Upper lobe of left lung (tissue), 6 donors: ENCODE measurements around the gene RPS6KA5. TPM values are rescaled to one million over a fixed set of nuclear protein-coding genes. Genes with fewer than 3 reads are reported as not detected.

Source experiments
- ATAC-seq, 2 donors: fragments of 200-7000 bp; cut with Tn5 transposase; one replicate each; pipeline ENCODE4 v1.9.1; 2022; ENCODE audit warnings: mild to moderate bottlenecking in 2 of 2, moderate library complexity in 2 of 2; ENCODE audit not compliant: low FRiP score in 2 of 2
- DNase-seq, 2 donors: peaks; one replicate each; pipeline ENCODE4 v3.0.0-alpha.2; 2019 to 2020
- H3K27ac ChIP-seq, 4 donors: fragments of 200-600 bp; sonication (generic); one replicate each; pipeline ENCODE4 v1.5.1; 2016 to 2019
- H3K27me3 ChIP-seq, 4 donors: fragments of 200-600 bp; sonication (generic); one replicate each; pipeline ENCODE4 v1.5.1; 2017 to 2019
- H3K36me3 ChIP-seq, 4 donors: fragments of 200-600 bp; sonication (generic); one replicate each; pipeline ENCODE4 v1.5.1; 2016 to 2019
- H3K4me1 ChIP-seq, 4 donors: fragments of 200-600 bp; sonication (generic); one replicate each; pipeline ENCODE4 v1.5.1; 2018 to 2019
- H3K4me3 ChIP-seq, 4 donors: fragments of 200-600 bp; sonication (generic); one replicate each; pipeline ENCODE4 v1.5.1; 2017 to 2019; ENCODE audit warnings: mild to moderate bottlenecking in 2 of 4, moderate library complexity in 1 of 4
- H3K9me3 ChIP-seq, 4 donors: fragments of 200-600 bp; sonication (generic); one replicate each; pipeline ENCODE4 v1.5.1; 2018 to 2019
- EP300 ChIP-seq, 4 donors: sonication (generic); formaldehyde crosslinking; IDR thresholded peaks; one replicate each; pipeline ENCODE4 v1.5.1; 2017; ENCODE audit warnings: antibody characterized with exemption in 4 of 4, control low read depth in 2 of 4
- POLR2A ChIP-seq, 4 donors: fragments of 450-650 bp; IDR thresholded peaks; one replicate each; pipeline ENCODE4 v1.5.1; 2016 to 2017; ENCODE audit warnings: antibody characterized with exemption in 4 of 4, mild to moderate bottlenecking in 2 of 4
- POLR2AphosphoS5 ChIP-seq, 2 donors: sonication (generic); formaldehyde crosslinking; IDR thresholded peaks; one replicate each; pipeline ENCODE4 v1.5.1; 2017; ENCODE audit warnings: antibody characterized with exemption in 2 of 2
- WGBS, 2 donors: methylation state at CpG; one replicate each; pipeline ENCODE4 v1.1.5; 2017 to 2018; 5-methylcytosine and 5-hydroxymethylcytosine counted together
- small RNA-seq, 4 donors: library from RNA; depleted of rRNA; stranded (forward); fragments of <200 nt; gene quantifications; one replicate each; pipeline ENCODE3, GENCODE V24; 2016
- total RNA-seq, 6 donors: library from RNA; depleted of rRNA in 4 of 6; stranded (reverse); fragments of >200 nt in 4 of 6; gene quantifications; one replicate each; pipeline versions ENCODE4 v1.1.0 to v1.2.1, GENCODE V29; 2016 to 2021
- TF ChIP-seq, protein P1 (sequence below), 6 experiments: fragments of 450-650 bp in 4 of 6; fragments of 200-600 bp in 2 of 6; sonication (generic) in 2 of 6; IDR thresholded peaks; one replicate each; pipeline ENCODE4 v1.5.1; 2016 to 2019; ENCODE audit warnings: antibody characterized with exemption in 6 of 6
- donor health status: DM: no; HTN: no; CAD: no; lungs with moderate emphysema.
- donor health status: DM: no; HTN: yes; CAD: no; lungs with severe emphysema.

RPS6KA5 gene
- total RNA-seq, 6 donors from 2014 or later = 4.3 to 17.8 (median 10.2) TPM

DNA sequence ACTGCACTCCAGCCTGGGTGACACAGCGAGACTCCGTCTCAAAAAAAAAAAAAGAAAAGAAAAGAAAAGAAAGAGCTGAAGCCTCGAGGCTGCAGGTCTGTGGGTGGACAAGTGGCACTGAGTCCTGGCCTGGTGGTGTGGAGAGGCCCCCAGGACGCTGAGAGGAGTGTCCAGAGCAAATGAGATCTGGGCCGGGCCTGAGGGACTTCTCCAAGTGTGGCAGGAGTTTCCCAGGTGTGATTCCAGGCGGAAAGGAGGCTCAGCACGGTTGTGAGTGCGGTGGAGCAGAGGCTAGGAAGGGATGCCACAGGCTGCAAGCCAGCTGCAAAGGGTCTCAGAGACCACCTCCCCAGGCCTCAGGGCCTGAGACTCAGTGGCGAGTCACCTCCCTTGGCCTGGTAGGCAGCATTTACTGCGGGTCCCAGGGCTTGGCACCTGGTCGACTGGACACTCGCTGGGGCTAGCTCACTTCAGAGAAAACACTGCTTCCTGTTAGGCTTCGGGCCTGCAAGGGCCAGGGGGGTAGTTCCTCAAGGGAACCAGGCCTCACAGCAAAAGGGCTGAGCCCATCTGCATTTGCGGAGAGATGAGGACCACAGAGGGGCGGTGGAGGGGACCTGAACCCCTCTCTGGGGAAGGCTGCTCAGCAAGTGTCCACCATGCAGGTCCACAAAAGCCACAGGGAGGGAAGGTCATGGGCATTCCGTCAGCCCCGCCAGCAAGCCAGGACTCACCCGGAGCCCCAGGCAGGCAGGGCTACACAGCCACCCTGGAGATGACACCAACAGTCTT lies 256.0 kb downstream of the RPS6KA5 start:
- H3K9me3 ChIP-seq = no peaks in the 10 kb centered on the region
- DNase-seq (no peak), ATAC-seq (no peak)
- H3K4me1 ChIP-seq = peaks cover 13 to 39% (median 18%) of the 10 kb centered on the region in 4 donors
- H3K4me3 ChIP-seq = no peak overlapping the region
- H3K27me3 ChIP-seq = no peaks in the 10 kb centered on the region
- H3K36me3 ChIP-seq = no peaks in the 10 kb centered on the region
- no peak for TF ChIP-seq POLR2AphosphoS5 (IDR thresholded peaks at IDR 0.05)
- TF ChIP-seq, protein P1, sequence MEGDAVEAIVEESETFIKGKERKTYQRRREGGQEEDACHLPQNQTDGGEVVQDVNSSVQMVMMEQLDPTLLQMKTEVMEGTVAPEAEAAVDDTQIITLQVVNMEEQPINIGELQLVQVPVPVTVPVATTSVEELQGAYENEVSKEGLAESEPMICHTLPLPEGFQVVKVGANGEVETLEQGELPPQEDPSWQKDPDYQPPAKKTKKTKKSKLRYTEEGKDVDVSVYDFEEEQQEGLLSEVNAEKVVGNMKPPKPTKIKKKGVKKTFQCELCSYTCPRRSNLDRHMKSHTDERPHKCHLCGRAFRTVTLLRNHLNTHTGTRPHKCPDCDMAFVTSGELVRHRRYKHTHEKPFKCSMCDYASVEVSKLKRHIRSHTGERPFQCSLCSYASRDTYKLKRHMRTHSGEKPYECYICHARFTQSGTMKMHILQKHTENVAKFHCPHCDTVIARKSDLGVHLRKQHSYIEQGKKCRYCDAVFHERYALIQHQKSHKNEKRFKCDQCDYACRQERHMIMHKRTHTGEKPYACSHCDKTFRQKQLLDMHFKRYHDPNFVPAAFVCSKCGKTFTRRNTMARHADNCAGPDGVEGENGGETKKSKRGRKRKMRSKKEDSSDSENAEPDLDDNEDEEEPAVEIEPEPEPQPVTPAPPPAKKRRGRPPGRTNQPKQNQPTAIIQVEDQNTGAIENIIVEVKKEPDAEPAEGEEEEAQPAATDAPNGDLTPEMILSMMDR (IDR thresholded peaks at IDR 0.05) = no peak
- TF ChIP-seq POLR2A (IDR thresholded peaks at IDR 0.05) = no peak
- TF ChIP-seq EP300 (IDR thresholded peaks at IDR 0.05) = no peak
- H3K27ac ChIP-seq = peak overlapping the region; percentile 44 to 77 (median 56)
- WGBS, 2 donors = 74 to 84% methylated on average over 11 to 18 of the region's 18 CpGs

DNA sequence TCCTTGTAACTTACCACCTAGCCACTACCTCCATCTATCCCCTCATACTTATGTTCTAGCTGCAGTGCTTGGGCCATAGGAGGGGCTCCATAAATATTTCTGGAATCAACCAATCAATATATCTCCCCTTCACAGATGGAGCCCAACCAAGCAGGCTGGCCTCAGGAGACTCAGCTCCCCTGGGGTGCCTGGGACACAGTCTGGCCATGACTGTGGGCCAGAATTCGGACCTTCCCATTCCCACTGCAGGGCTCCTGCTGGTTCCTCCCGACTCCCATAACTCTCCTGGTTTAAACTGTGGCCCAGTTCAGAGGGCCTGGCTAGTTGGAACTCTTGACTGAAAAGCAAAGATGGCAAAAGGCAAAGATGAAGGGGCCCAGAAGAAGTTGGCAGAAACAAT lies 257.2 kb downstream of the RPS6KA5 start:
- no peaks in the 10 kb centered on the region for H3K27me3 ChIP-seq
- peaks cover 13 to 28% (median 18%) of the 10 kb centered on the region in 4 donors for H3K4me1 ChIP-seq
- 81 to 90% methylated on average over 2 of the region's 2 CpGs for WGBS, 2 donors
- no peak for DNase-seq
- H3K9me3 ChIP-seq = no peaks in the 10 kb centered on the region
- no peak overlapping the region for H3K4me3 ChIP-seq
- no peak for TF ChIP-seq EP300 (IDR thresholded peaks at IDR 0.05)
- TF ChIP-seq, protein P1 (IDR thresholded peaks at IDR 0.05) = no peak
- TF ChIP-seq POLR2AphosphoS5 (IDR thresholded peaks at IDR 0.05) = no peak
- no peak for TF ChIP-seq POLR2A (IDR thresholded peaks at IDR 0.05)
- H3K27ac ChIP-seq = peak overlapping the region; percentile 44 to 77 (median 56)
- H3K36me3 ChIP-seq = no peaks in the 10 kb centered on the region
- ATAC-seq = no peak

DNA sequence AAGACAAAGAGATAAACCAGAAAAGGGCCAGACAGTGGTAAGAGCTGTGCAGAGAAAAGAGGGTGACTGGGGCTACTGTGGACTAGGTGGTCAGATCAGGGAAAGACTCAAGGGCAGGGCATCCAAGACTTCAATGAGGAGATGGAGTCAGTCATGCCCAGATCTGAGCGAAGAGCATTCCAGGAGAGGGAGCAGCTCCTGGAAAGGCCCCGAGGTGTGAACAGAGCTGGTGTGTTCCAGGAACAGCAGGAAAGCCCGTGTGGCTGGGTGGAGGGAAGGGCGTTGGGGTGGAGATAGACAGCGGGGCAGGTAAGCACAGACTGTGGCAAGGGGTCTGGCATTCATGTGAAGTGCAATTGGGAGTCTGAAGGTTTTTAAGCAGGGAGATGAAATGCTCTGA lies 261.0 kb downstream of the RPS6KA5 start:
- no peaks in the 10 kb centered on the region for H3K36me3 ChIP-seq
- TF ChIP-seq POLR2A (IDR thresholded peaks at IDR 0.05) (no peak), EP300 (IDR thresholded peaks at IDR 0.05) (no peak), POLR2AphosphoS5 (IDR thresholded peaks at IDR 0.05) (no peak)
- TF ChIP-seq, protein P1 (IDR thresholded peaks at IDR 0.05) = no peak
- ATAC-seq (no peak), DNase-seq (no peak)
- peaks cover 9 to 40% (median 15%) of the 10 kb centered on the region in 4 donors for H3K4me1 ChIP-seq
- H3K27me3 ChIP-seq = no peaks in the 10 kb centered on the region
- no peak overlapping the region for H3K27ac ChIP-seq
- H3K9me3 ChIP-seq = no peaks in the 10 kb centered on the region
- WGBS, 2 donors = 84 to 94% methylated on average over 5 of the region's 5 CpGs
- H3K4me3 ChIP-seq = no peak overlapping the region

DNA sequence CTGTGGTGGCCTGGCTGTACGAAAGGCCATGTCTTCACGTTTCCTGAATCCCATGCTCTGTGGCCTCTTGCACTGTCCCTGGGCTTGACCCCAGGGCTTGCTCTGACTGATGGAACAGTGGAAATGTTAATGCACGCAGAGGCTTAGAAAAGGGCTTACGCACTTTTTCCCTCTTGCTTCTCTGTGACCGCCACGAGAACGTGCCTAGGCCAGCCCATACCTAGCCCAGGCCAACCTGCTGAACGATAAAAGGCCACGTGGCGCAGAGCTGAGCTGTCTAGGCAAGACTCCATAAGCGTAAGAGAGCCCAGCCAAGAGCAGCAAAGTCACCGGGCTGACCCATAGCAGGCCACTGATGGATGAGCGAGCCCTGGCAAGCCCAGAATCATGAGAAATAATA lies 262.5 kb downstream of the RPS6KA5 start:
- WGBS, 2 donors = 85 to 89% methylated on average over 12 to 13 of the region's 13 CpGs
- Histone ChIP-seq H3K4me3 (no peak overlapping the region), H3K27ac (peak overlapping the region in 1 of 4 donors; percentile 1), H3K9me3 (no peaks in the 10 kb centered on the region), H3K36me3 (no peaks in the 10 kb centered on the region), H3K4me1 (peaks cover 0 to 26% (median 10%) of the 10 kb centered on the region in 4 donors), H3K27me3 (no peaks in the 10 kb centered on the region)
- no peak for ATAC-seq
- TF ChIP-seq EP300 (IDR thresholded peaks at IDR 0.05) (no peak), POLR2A (IDR thresholded peaks at IDR 0.05) (no peak), POLR2AphosphoS5 (IDR thresholded peaks at IDR 0.05) (no peak)
- TF ChIP-seq, protein P1 (IDR thresholded peaks at IDR 0.05) = no peak
- no peak for DNase-seq

Small RNAs within 50 kb of the gene (small RNA-seq; reads per million reads assigned to genes)
- gene RNU7-30P = 0 reads per million in 4 donors

Other genes starting within 250 kb of the RPS6KA5 start
- gene TTC7B, start 244.2 kb downstream of the RPS6KA5 start, total RNA-seq = 10 to 100 TPM; 13.5 to 87.3 (median 37.5) TPM
- gene DGLUCY, start 53.4 kb upstream of the RPS6KA5 start, total RNA-seq = 100 to 1,000 TPM in 2 of 6 donors, 10 to 100 TPM in 4; 54.7 to 141 (median 80.3) TPM
- gene GPR68, start 184.1 kb upstream of the RPS6KA5 start, total RNA-seq = 1 to 10 TPM; 1.2 to 8.4 (median 3.3) TPM